Measurements from ENCODE around the gene SET. TPM values are rescaled to one million over a fixed set of nuclear protein-coding genes. Genes with fewer than 3 reads are reported as not detected.

The SET gene
- total and polyA plus RNA-seq, 2 donors (not counting 1 experiment from before 2014, with no cell fraction given): 54.9 to 309 TPM

- Histone ChIP-seq H4K20me1 (ENCODE audit: control insufficient read depth, insufficient read depth, low read length, poor library complexity, severe bottlenecking) (no peaks in the 10 kb centered on the region), H3K4me3 (ENCODE audit: control extremely low read depth in 1 of 5, extremely low read depth in 1 of 5, insufficient read depth in 1 of 5, low read depth in 2 of 5, low read length in 4 of 5) (no peak overlapping the region), H3K4me2 (replicated peaks; ENCODE audit: low read depth, low read length, poor library complexity, severe bottlenecking) (no peak overlapping the region), H3K36me3 (replicated peaks in 1 of 2; ENCODE audit: control extremely low read depth in 1 of 2, control insufficient read depth in 1 of 2, extremely low read depth in 1 of 2, insufficient read depth in 2 of 2, low read length in 1 of 2) (no peaks in the 10 kb centered on the region), H3K27me3 (replicated peaks in 1 of 4; ENCODE audit: control extremely low read depth in 1 of 4, control insufficient read depth in 3 of 4, insufficient read depth in 4 of 4, low read length in 3 of 4) (no peaks in the 10 kb centered on the region), H3K79me2 (ENCODE audit: control insufficient read depth, insufficient read depth, low read length) (no peaks in the 10 kb centered on the region), H3K27ac (ENCODE audit: low read length in 2 of 2) (no peak overlapping the region), H3K9ac (ENCODE audit: low read length) (no peak overlapping the region), H3K4me1 (ENCODE audit: control insufficient read depth in 2 of 2, insufficient read depth in 2 of 2, low read length in 2 of 2) (peaks cover 4 to 11% of the 10 kb centered on the region in 2 donors), H2AFZ (ENCODE audit: insufficient read depth, low read depth, low read length, poor library complexity, severe bottlenecking) (no peak overlapping the region), H3K9me3 (ENCODE audit: control extremely low read depth in 1 of 3, control insufficient read depth in 2 of 3, insufficient read depth in 1 of 3, low read length in 2 of 3) (no peaks in the 10 kb centered on the region)
- intact Hi-C loops (cut with micrococcal nuclease): no loop called here
- TF ChIP-seq CTCF (IDR thresholded peaks at IDR 0.05): no peak
- no peak for TF ChIP-seq EZH2 (IDR thresholded peaks at IDR 0.05; ENCODE audit: borderline replicate concordance, insufficient read depth, low read depth, low read length, poor library complexity, severe bottlenecking)
- ChIA-PET POLR2A (no interaction called here), CTCF (interaction anchor here (0.6 to 0.7 kb wide), 2 partner anchors 10 to 51 kb away, joined by 3 to 4 read pairs; no protein-coding TSS in a partner anchor)
- Mint-ChIP-seq H3K4me1 (peaks cover 7% of the 10 kb centered on the region), H3K9me3 (ENCODE audit: insufficient read depth) (no peaks in the 10 kb centered on the region), H3K27me3 (no peaks in the 10 kb centered on the region), H3K27ac (no peak overlapping the region), H3K4me3 (no peak overlapping the region)
- 95% methylated on average over 23 of the region's 23 CpGs for WGBS (ENCODE audit: insufficient coverage)
- no peak for ATAC-seq (ENCODE audit: low read depth)
- no peak for DNase-seq
Observed at GRCh38 chr9:128706671-128707381, 17.8 kb downstream of the SET start.

GRCh38 chr9:128707446-128707845, 18.4 kb downstream of the SET start:
- ChIA-PET POLR2A (interaction anchor here (0.6 kb wide), 1 partner anchor 10 kb away, joined by 6 read pairs; no protein-coding TSS in a partner anchor), CTCF (no interaction called here)
- no peak overlapping the region for H3K9ac ChIP-seq (ENCODE audit: low read length)
- 100% methylated on average over 1 of the region's 8 CpGs for WGBS (ENCODE audit: insufficient coverage)
- H3K27me3 ChIP-seq (replicated peaks in 1 of 4; ENCODE audit: control extremely low read depth in 1 of 4, control insufficient read depth in 3 of 4, insufficient read depth in 4 of 4, low read length in 3 of 4): no peaks in the 10 kb centered on the region
- no peak overlapping the region for H3K27ac ChIP-seq (ENCODE audit: low read length in 2 of 2)
- intact Hi-C loops (cut with micrococcal nuclease): no loop called here
- Mint-ChIP-seq H3K27ac (no peak overlapping the region), H3K4me3 (no peak overlapping the region), H3K27me3 (no peaks in the 10 kb centered on the region), H3K4me1 (peaks cover 4% of the 10 kb centered on the region), H3K9me3 (ENCODE audit: insufficient read depth) (no peaks in the 10 kb centered on the region)
- no peak overlapping the region for H3K4me3 ChIP-seq (ENCODE audit: control extremely low read depth in 1 of 5, extremely low read depth in 1 of 5, insufficient read depth in 1 of 5, low read depth in 2 of 5, low read length in 4 of 5)
- no peak overlapping the region for H2AFZ ChIP-seq (ENCODE audit: insufficient read depth, low read depth, low read length, poor library complexity, severe bottlenecking)
- no peaks in the 10 kb centered on the region for H3K36me3 ChIP-seq (replicated peaks in 1 of 2; ENCODE audit: control extremely low read depth in 1 of 2, control insufficient read depth in 1 of 2, extremely low read depth in 1 of 2, insufficient read depth in 2 of 2, low read length in 1 of 2)
- DNase-seq: no peak
- no peaks in the 10 kb centered on the region for H3K79me2 ChIP-seq (ENCODE audit: control insufficient read depth, insufficient read depth, low read length)
- no peaks in the 10 kb centered on the region for H3K9me3 ChIP-seq (ENCODE audit: control extremely low read depth in 1 of 3, control insufficient read depth in 2 of 3, insufficient read depth in 1 of 3, low read length in 2 of 3)
- H4K20me1 ChIP-seq (ENCODE audit: control insufficient read depth, insufficient read depth, low read length, poor library complexity, severe bottlenecking): no peaks in the 10 kb centered on the region
- peaks cover 0 to 6% of the 10 kb centered on the region in 2 donors for H3K4me1 ChIP-seq (ENCODE audit: control insufficient read depth in 2 of 2, insufficient read depth in 2 of 2, low read length in 2 of 2)
- no peak for ATAC-seq (ENCODE audit: low read depth)
- no peak for TF ChIP-seq EZH2 (IDR thresholded peaks at IDR 0.05; ENCODE audit: borderline replicate concordance, insufficient read depth, low read depth, low read length, poor library complexity, severe bottlenecking)
- no peak overlapping the region for H3K4me2 ChIP-seq (replicated peaks; ENCODE audit: low read depth, low read length, poor library complexity, severe bottlenecking)

Data from B cell (primary cell).